A673 (cell line): ENCODE data around the gene KRTAP10-5. TPM values are rescaled to one million over a fixed set of nuclear protein-coding genes. Genes with fewer than 3 reads are reported as not detected.

Experiments
- BruUV-seq: library from RNA; stranded (reverse); fragments of 400-500 nt; replicated peaks from 2 replicates; lab custom pipeline; 2021; lab: Mats Ljungman, UMichigan
- CTCF ChIA-PET: fragments of 300-600 bp; sonication (Branson Sonifier 250); formaldehyde crosslinking; loops from one replicate; lab custom pipeline; 2022; ENCODE audit warnings: antibody characterized with exemption; lab: Charles Lee
- POLR2A ChIA-PET: fragments of 300-600 bp; sonication (Branson Sonifier 250); formaldehyde crosslinking; loops from one replicate; lab custom pipeline; 2022; ENCODE audit warnings: antibody characterized with exemption; ENCODE audit not compliant: low non-redundant PET; lab: Charles Lee
- DNase-seq: peaks from one replicate; pipeline ENCODE4 v3.0.0-alpha.2; 2015; ENCODE audit warnings: low spot score
- H3K27ac ChIP-seq: fragments of 200-600 bp; sonication (generic); 2 replicates; pipeline ENCODE4 v1.5.1; 2016; ENCODE audit warnings: mixed run types, low read depth, mild to moderate bottlenecking, mixed read lengths, antibody characterized with exemption, low read length; ENCODE audit not compliant: poor library complexity, severe bottlenecking
- H3K27me3 ChIP-seq: fragments of 200-600 bp; sonication (generic); replicated peaks from 2 replicates; pipeline ENCODE4 v1.6.1; 2017; ENCODE audit warnings: mixed run types, low read depth, mild to moderate bottlenecking, mixed read lengths, antibody characterized with exemption, low read length; ENCODE audit not compliant: insufficient read depth, poor library complexity
- H3K36me3 ChIP-seq: fragments of 200-600 bp; sonication (generic); 2 replicates; pipeline ENCODE4 v1.6.1; 2016; ENCODE audit warnings: mixed run types, mild to moderate bottlenecking, mixed read lengths, antibody characterized with exemption, low read length; ENCODE audit not compliant: insufficient read depth, poor library complexity, severe bottlenecking
- H3K4me1 ChIP-seq: fragments of 200-600 bp; sonication (generic); 2 replicates; pipeline ENCODE4 v1.6.1; 2017; ENCODE audit warnings: mixed run types, mild to moderate bottlenecking, mixed read lengths, antibody characterized with exemption, low read length; ENCODE audit not compliant: insufficient read depth, poor library complexity, severe bottlenecking
- H3K4me3 ChIP-seq: fragments of 200-600 bp; sonication (generic); 2 replicates; pipeline ENCODE4 v1.5.1; 2016; ENCODE audit warnings: low read depth, mixed run types, mild to moderate bottlenecking, mixed read lengths, low read length; ENCODE audit not compliant: poor library complexity, severe bottlenecking
- H3K9me3 ChIP-seq: fragments of 200-600 bp; sonication (generic); 2 replicates; pipeline ENCODE4 v1.6.1; 2016; ENCODE audit warnings: mixed run types, low read depth, mild to moderate bottlenecking, mixed read lengths, antibody characterized with exemption, low read length; ENCODE audit not compliant: poor library complexity, severe bottlenecking
- CTCF ChIP-seq: fragments of 300-800, 200-600 bp; sonication (generic); conservative IDR thresholded peaks from 2 replicates; pipeline ENCODE4 v1.5.1; 2017; ENCODE audit warnings: low read depth, mild to moderate bottlenecking, antibody characterized with exemption, low read length, moderate library complexity, mixed read lengths
- EZH2 ChIP-seq: fragments of 200-600 bp; sonication (generic); IDR thresholded peaks from 2 replicates; pipeline ENCODE4 v1.6.1; 2017; ENCODE audit warnings: borderline replicate concordance, low read depth, mild to moderate bottlenecking, mixed read lengths, antibody characterized with exemption, low read length; ENCODE audit not compliant: poor library complexity, severe bottlenecking
- intact Hi-C: fragments of 100-400 bp; cut with micrococcal nuclease; formaldehyde crosslinking; loops from one replicate; pipeline ENCODE4 v1.10.0; 2022; ENCODE audit not compliant: unreplicated experiment
- total RNA-seq: library from RNA; stranded (reverse); gene quantifications from 2 replicates; pipeline ENCODE4 v1.2.3, GENCODE V29; 2021

Gene KRTAP10-5
- total RNA-seq, 1 experiment from 2014 or later: not detected

DNA sequence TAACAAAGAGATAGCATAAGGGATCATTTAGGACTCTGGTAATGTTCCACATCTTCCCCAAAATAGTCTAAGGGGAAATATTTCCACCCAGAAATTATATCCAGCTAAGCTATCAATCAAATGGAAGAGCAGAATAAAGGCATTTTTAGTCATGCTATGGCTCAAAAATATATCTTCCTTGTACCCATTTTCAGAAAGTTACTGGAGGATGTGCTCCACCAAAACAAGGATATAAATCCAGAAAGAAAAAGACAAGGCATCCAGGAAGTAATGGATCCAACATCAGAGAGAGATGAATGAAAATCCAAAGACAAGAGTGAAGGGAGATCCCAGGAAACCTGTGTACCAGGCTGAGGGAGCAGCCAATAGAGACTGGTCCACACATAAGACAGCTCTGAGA, 28.8 kb upstream of the KRTAP10-5 start:
- Histone ChIP-seq H3K36me3 (no peaks in the 10 kb centered on the region), H3K27ac (no peak overlapping the region), H3K9me3 (peaks cover 25% of the 10 kb centered on the region), H3K27me3 (no peaks in the 10 kb centered on the region), H3K4me1 (no peaks in the 10 kb centered on the region), H3K4me3 (no peak overlapping the region)
- DNase-seq: no peak
- no TSS peak for BruUV-seq
- intact Hi-C loops: loop anchor here (10.0 kb wide), 1 partner anchor 64 kb away; the partner anchor contains the start of gene KRTAP10-1
- POLR2A ChIA-PET: no interaction called here
- TF ChIP-seq CTCF (no peak), EZH2 (no peak)
- CTCF ChIA-PET: no interaction called here

DNA sequence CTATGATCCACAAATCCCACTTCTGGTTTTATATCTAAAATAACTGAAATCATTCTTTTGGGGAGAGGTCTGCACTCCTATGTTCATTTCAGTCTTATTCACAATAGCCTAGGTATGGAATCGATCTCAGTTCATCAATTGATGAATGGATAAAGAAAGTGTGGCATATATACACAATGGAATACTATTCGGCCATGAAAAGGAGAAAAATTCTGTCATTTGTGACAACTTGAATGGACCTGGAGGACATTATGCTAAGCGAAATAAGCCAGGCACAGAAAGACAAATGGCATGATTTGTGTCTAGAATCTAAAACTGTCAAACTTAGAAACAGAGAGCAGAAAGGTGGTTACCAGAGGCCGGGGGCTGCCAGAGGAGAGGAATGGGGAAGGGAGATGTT, 26.1 kb upstream of the KRTAP10-5 start:
- no peak for TF ChIP-seq EZH2
- no peak for TF ChIP-seq CTCF
- CTCF ChIA-PET: no interaction called here

DNA sequence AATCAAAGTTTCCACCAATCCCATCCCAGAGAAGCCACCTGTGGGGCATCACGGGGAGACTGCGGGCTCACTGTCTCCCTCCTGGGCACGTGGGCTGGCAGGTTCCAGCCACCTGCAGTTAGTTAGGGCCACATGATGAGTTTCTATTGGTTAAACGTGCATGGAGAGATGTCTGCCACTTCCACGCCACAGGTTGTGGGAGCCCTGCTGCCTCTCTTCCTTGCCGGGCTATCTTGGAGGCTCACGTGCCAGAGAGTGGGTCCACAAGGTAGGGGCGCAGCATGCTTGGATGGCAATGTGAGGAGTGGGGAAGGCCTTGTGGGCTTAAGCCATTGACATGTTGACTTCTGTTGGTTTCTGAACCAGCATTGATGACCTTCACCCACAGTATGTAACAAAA, 23.5 kb upstream of the KRTAP10-5 start:
- TF ChIP-seq CTCF (no peak), EZH2 (no peak)
- BruUV-seq: no TSS peak
- Histone ChIP-seq H3K27me3 (no peaks in the 10 kb centered on the region), H3K27ac (no peak overlapping the region), H3K4me3 (no peak overlapping the region), H3K4me1 (no peaks in the 10 kb centered on the region), H3K36me3 (no peaks in the 10 kb centered on the region), H3K9me3 (no peaks in the 10 kb centered on the region)
- ChIA-PET CTCF (no interaction called here), POLR2A (no interaction called here)
- intact Hi-C loops: loop anchor here (10.0 kb wide), 1 partner anchor 59 kb away; the partner anchor contains the start of gene KRTAP10-1
- DNase-seq: no peak

More for the DNA sequence above, 26.1 kb upstream of the KRTAP10-5 start:
- peaks cover 20% of the 10 kb centered on the region for H3K9me3 ChIP-seq
- POLR2A ChIA-PET: no interaction called here
- H3K27me3 ChIP-seq: no peaks in the 10 kb centered on the region
- no peaks in the 10 kb centered on the region for H3K36me3 ChIP-seq
- intact Hi-C loops: loop anchor here (10.0 kb wide), 1 partner anchor 62 kb away; the partner anchor contains the start of gene KRTAP10-1
- no peak overlapping the region for H3K4me3 ChIP-seq
- no TSS peak for BruUV-seq
- DNase-seq: no peak
- no peaks in the 10 kb centered on the region for H3K4me1 ChIP-seq
- H3K27ac ChIP-seq: no peak overlapping the region
